Muscle of back (tissue), 11 donors: ENCODE data around the gene CTPS1. TPM values are rescaled to one million over a fixed set of nuclear protein-coding genes. Genes with fewer than 3 reads are reported as not detected.
A peak's percentile ranks its signal among the peaks of the same experiment; 100 is the strongest.

Source experiments
- DNase-seq, 3 donors: peaks; one replicate each; pipeline versions ENCODE4 v3.0.0 to v3.0.0-alpha.2; 2013
- polyA plus RNA-seq, 10 donors: library from polyadenylated mRNA; unstranded; fragments of 120-200 nt; gene quantifications; one replicate each; pipeline ENCODE4 v1.2.1, GENCODE V29; 2013; ENCODE audit not compliant: insufficient read length in 10 of 10

CTPS1 gene
- polyA plus RNA-seq, 10 donors, result 16.2 to 30.3 (median 19.1) TPM

DNA sequence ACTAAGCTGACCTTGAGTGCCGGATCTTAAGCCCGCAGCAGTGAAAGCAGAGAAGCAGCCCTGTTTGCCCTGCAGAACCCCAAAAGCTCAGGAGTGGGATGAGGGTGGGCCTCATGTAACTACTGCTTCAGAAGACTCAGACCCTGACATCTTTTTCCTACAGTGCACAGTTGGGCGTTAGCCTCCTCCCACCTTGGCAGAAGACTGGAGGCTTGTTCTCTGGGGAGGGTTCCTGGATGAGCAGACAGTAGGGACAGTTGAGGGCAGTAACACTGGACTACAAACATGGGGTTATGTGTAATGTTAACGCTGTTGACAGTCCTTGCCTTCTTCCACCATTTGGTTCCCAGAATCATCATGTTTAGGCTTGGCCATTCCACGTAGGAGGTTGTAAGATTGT, 9.6 kb downstream of the CTPS1 start:
- no peak for DNase-seq

DNA sequence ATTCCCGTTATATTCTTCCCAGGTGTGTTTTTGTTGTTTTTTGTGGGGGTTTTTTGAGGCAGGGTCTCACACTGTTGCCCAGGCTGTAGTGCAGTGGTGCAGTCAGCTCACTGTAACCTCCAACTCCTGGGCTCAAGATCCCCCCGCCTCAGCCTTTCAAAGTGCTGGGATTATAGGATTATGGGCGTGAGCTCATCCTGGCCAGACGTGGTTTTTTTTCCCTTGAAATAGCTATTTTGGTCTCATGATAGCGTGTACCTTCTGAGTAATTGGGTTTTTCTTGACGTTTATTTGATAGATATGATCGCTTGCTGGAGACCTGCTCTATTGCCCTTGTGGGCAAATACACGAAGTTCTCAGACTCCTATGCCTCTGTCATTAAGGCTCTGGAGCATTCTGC, 17.6 kb downstream of the CTPS1 start:
- DNase-seq, result no peak

DNA sequence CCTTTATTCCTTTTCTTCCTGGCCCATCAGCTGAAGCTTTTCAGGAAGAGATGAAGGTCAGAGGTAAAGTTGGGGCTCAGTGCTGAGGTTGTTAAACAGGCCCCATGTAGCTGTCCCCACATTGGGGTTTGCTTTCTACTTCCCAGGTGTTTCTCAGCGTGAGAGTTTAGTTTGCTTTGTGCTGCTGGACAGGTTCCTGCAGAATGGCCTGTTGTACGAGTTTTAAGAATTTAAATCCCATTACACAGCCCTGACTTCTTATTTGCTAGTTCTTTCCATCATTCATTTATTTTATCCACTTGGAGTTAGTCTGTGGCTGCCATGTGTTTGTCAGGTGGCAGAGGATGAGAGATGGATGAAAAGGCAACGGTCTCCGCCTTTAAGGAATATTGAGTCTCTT, 19.2 kb downstream of the CTPS1 start:
- no peak for DNase-seq

DNA sequence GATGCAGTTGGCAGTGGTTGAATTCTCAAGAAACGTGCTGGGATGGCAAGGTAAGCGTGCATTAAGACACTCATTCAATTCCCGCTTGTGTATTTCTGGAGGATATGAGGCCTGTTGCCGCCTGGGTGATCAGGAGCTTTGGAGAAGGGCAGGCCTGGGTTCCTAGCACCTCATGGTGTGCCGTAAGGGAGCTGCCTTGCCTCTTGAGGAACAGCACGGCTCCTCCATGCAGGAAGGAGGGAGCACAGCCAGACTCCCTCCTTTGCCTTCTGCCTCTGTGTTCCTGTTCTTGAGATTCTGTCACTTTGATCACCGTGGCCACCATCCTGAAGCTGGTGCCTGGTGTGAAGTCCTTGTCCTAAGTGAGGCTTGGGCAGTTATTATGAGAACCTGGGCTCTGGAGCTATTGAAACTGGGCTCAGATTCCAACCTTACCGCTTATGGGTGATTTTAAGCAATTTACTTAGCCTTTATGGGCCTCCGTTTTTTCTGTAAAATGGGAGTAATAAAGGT, 23.7 kb downstream of the CTPS1 start:
- DNase-seq, result no peak

DNA sequence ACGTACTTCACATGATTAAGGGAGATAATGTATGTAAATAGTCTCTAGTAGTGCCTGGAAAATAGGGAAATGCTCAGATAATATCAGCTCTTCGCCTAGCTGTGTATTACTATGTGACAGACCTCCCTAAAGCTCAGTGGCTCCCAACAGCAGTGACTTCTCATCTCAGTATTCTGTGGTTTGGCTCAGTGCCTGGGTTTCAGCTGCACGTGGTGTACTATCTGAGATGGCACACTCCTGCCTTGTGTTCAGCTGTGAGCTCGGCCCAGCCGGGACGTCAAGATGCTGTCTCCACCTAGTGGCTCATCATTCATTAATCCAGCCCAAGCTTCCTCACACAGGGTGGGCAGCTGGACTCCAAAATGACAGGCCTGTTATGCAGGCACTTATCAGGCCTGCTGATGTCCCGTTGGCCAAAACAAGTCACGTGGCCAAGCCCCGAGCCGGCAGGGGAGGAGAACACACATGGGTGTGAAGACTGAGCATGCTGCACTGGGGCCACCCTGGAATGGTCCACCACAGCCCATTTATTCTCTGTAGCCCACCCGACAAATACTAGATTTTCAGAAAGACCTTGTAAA, 24.2 kb downstream of the CTPS1 start:
- peak; percentile 90 to 99 (median 93) for DNase-seq

DNA sequence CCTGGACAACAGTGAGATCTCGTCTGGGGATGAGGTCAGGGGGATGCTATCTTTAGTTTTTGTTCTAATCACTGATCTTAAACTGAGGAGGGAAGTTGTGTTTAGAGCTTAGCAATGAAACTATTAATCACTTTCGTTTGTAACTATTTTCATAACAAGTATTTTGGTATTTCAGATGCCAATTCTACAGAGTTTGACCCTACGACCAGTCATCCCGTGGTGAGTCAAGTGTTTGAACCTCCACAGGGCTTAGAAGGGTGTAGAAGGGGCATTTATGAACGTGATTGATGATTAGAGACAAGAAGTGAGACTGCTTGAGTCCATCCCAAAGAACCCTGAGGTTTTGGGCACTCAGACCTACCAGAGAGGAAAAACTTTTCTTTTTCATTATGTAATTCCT, 26.4 kb downstream of the CTPS1 start:
- no peak for DNase-seq

DNA sequence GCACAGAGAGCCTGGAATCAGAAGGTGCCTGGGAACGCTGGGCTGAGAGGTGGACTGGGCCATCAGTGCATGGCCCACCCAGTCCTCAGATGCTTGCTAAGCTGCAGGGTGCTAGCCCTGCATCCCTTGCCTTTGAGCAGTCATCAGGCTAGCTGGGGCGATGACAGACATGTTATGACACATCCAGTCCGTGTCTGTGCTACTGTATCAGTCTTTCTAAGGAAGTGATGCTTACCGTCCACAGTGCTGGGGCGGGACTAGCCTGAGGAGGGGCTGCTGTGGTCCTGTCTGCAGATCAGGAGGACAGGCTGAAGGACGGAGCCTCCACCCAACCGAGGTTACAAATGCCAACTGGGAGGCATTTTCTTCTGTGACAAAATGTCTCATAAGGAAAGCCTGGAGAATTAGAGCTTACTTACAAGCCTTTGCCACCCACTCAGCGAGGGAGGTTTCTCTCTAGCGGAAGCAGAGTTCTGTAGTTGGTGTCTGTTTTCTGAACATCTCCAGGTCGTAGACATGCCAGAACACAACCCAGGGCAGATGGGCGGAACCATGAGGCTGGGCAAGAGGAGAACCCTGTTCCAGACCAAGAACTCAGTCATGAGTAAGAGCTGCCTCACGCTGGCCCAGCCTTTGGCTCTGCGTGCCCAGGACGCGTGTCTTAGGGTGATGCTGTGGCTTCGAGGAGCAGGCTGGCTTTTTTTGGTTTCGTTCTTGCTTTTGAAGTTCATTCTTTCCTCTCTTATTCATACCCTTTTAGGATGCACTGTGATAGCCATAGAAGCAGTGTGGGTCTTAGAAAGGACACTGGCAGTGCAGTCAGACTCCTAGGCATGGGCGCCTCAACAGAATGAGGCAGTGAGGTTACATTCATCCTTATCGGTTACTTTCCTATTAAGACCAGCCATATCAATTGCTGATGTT, 27.7 kb downstream of the CTPS1 start:
- DNase-seq, result no peak

DNA sequence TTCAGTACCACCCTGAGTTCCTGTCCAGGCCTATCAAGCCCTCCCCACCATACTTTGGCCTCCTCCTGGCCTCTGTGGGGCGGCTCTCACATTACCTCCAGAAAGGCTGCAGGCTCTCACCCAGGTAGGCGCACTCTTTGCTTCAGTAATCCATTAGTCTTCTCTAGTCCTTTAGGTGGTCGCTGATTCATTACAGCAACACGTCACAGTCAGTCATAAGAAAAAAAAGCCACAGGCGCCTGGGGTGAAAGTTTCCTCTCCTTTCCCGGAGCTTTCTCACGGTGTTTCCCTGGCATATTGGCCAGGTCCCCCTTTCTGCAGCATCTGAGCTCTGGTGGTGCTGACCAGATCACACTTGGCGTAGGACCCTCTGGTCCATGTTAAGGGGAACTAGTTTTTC, 30.0 kb downstream of the CTPS1 start:
- no peak for DNase-seq

DNA sequence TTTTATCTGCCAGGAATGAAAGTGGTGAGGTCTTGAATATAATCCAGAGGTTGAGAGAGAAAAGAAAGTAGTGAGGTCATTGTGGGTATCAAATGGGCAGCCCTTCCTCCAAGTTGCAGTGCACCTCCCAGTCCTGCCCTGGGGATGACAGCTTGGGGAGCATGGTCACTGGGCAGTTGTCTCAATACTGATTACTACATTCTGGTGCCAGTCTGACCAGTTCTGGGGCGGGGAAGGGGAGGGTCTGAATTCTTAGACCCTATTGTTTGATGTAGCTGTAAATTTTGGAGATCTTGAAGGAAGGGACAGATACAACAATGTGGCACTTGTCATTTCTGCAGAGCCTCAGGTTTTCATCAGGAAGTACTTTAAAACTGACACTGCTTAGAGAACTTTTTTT, 30.8 kb downstream of the CTPS1 start:
- no peak for DNase-seq

DNA sequence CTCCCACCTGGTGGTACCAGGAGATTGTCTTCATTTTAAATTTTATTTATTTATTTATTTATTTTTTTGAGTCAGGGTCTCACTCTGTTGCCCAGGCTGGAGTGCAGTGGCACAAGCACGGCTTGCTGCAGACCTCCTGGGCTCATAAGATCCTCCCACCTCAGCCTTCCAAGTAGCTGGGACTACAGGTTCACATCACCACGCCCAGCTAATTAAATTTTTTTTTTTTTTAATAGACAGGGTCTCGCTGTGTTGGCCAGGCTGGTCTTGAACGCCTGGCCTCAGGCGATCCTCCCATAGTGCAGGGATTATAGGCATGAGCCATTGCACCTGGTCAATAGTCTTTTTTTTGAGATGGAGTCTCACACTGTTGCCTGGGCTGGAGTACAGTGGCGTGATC, 33.5 kb downstream of the CTPS1 start:
- DNase-seq, result no peak

DNA sequence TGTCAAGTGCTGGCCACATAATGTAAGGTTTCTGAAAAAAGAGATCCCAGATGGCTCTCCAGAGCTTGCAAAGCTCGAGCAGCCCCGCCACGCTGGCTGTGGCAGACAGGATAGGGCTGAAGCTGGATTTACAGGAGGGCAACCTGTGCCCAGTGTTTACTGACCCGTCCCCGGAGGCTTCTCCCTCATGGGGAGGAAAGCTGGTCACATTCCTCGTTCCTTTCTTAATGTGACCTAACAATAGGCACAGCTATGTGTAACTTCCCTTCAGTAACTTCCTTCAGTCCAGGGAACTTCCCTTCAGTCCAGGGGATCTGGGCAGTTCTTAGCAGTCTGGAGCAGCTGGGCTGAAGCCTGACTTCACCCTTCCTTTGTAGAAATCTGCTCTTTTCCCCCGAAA, 34.3 kb downstream of the CTPS1 start:
- DNase-seq, result peak in 1 of 3 donors; percentile 46

DNA sequence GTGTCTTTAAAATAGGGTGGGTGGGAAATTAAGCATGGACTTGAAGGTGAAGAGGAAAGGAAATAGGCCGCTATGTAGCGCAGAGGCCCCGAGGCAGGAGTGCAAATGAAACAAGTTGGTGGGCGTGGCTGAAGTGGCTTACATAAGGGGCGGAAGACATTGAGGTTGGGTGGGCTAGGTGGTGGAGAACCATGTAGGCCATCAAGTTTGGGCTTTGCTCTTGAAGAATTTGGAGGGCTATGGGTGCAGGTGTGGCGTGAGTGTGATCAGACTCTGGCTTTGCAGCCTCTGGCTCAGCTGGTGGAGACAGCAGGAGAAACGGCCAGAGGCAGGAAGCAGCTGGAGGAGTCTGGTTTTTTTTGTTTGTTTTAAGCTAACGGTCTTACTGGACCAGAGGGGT, 35.4 kb downstream of the CTPS1 start:
- DNase-seq, result no peak

DNA sequence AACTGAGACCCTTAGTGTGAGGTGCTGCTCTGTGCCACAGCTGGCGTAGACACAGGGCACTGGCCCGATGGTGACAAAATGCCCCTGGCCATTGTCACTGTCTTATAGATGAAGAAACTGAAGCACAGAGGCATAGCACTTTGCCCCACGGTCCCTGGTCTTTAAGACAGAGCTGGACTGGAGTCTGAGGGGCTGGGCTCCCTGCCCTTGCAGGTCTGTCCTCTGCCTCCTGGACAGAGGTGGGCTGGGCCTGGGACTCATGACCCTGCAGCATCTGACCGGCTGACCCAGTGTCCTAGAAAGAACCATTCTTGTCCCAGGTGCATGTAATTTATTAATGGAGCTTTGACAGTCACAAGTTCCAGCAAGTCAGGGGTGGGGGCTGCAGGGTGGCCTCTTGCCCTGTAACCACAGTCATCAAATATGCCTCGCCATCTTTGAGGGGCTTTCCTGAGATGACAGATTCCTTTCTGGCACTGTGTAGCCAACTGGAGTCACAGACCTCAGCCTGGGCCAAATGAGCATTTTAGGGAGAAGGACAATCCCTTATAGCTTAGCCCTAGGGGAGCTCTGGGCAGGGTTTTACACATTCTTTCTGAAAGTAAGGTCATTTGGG, 35.9 kb downstream of the CTPS1 start:
- no peak for DNase-seq

DNA sequence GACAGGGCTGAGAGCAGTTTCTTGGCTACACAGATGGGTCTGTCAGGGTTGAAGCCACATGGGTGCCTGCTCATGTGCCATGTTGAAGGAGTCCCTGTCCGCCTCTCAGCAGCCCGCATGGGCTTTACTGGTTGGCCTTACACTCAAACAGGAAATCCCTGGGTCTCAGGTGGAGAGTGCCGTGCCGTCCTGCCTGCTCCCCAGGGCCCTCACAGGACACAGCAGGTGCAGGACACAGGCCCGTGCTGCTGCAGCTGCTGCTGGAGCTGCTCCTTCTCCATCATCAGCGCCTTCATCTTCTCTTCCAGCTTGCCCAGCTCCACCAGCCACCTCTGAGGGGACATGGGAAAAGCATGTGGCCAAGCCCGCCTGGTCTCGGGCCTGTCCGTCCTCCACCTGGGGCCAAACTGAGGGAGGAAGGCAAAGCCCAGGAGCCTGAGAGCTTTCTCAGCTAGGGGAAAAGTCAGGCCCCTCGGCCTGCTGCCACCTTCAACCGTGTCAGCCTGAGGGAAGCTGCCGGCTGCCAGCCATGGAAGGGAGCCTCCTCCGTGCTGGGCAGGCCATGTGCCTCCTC, 36.5 kb downstream of the CTPS1 start:
- no peak for DNase-seq

DNA sequence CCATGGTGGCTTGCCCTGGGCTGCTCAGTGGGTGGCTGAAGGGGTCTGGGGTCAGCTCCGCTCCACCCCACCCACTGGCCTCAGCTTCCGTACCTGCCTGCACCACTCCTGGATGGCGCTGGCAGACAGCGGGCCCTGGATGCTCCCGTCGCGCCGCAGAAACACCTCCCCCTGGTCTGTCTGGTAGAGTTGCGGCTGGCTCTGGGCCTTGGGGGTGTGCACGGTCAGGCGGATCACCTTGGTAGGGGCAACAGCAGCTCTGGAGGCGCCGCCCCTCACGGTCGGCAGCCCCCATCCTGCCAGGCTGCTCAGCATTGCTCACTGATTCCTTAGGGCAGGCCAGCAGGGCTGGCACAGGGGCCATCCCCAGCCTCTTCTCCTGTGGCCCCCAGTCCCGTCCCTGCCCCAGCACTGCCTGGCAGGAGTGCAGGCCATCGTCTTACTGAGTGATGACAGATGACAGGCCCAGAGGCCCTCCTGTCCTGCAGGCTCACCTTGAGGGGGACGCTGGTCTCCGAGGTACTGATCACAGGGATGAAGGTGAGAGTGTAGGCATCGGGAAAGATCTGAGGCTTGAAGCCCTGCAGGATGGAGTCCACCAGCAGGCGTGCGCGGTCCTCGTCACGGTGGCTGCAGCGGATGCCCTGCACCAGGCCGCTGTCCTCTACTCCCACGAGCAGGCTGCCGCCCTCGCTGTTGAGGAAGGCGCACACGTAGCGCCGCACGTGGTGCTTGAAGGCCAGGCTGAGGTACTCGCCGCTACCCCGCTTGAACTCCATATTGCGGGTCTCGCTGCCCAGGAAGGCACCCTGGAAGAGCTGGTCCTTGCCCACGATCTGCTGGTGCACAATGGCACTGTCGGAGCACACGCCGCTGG, 37.9 kb downstream of the CTPS1 start:
- no peak for DNase-seq

DNA sequence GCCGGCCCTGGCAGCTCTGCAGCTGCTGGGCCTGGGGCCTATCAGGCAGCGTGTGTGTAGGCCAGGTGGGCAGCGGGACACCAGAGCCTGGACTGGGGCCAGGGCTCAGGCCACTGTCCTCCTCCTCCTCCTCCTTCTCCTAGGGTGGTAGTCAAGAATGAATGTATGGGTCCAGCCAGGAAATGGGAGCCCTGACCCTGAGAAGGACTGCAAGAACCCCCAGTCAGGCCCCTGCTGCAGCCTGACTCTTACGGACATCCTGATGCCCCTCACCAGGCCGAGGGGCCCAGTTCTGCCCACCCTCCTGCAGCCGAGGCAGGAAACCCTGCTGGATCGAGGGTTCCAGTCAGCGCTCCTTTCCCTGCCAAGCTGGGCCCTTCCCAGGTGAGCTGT, 38.5 kb downstream of the CTPS1 start:
- DNase-seq, result no peak

DNA sequence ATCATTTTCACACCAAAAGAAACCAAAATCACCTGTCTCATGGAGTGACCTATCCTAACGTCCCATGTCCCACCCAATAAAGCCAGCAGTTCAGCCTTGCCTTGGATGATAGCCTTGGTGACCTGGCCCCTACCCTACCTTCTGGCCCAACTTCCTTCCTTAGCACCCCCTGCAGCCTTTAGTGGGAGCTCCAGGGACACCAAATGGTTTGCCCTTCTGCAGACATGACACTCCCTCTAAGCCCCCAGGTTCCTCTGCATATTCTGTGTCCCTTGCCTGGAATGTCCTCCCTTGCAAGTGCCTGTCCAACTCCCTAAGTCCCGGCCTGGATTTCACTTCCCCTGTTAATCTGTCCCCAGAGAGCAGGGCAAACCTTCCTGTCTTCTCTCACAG, 39.9 kb downstream of the CTPS1 start:
- DNase-seq, result no peak

DNA sequence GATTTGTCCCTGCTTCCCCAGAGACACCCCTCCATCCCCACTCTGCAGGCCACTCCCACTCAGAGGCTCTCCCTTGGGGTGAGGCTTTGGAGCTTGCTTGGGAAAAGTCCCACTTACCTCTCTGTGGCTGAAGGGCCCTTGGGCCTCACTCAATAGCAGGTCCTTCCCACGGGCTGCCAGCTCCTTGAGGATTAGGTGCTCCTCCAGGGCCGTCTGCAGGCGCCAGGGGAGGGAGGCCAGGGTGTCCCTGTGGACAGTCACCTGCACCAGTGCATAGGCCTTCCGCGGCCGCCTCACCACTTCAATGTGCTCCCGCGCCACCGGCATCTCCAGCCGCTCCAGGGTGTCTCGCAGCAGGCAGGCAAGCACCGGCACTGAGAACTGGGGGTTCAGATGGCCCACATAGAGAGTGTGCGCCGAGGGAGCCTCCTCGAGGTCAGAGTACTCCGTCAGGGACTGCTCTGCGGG, 40.6 kb downstream of the CTPS1 start:
- DNase-seq, result no peak

DNA sequence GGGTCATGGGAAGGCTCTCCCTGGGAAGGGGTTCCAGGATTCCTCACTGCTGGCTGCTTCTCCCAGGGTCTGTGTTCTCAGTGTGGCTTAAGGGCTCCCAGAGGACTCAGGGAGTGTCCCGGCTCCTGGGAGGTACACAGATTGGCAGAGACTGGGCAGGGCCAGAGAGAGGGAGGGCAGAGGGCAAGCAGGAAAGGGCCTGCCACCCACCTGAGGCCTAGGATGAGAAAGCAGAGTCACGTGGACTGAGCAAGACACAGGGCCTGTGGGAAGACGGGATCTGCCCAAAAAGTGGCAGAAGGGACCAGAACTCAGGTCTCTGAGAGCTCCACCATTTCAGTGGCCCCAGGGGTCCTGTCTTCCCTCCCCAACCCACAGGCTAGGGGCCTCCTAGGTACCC, 41.2 kb downstream of the CTPS1 start:
- DNase-seq, result no peak

DNA sequence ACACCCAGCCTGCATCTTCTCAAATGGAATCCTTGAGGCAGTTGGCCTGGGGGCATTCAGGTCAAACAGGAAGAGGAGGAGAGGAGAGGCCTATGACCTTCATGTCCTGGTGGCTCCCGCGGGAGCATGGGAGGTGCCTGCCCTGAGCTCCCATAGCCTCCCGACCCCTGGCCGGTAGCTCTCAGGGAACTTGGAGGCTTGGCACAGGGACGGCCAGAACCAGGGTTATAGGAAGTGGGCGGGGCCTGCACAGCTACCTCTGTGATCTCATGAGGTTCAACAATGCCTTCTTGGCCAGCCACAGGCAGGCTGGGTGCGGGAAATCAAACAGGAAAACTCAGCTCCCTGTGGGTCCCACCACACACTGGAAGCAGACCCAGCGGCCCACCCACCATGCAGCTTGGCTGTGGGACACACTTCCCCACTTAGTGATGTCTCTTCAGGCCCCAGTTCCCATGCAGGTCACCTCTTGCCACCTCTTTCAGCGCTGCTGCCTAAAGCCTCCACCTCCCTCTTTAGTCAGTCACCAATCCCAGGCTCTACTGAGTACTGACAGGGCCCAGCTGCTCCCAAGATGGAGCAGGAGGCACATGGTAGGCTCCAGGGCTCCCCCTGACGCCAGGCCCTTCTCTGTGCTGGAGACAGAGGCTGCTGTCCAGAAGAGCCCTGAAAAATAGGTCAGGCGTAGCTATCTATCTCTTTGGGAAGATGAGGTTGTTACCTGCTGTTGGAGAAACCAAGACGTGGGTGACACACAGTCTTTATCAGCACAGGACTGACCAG, 42.2 kb downstream of the CTPS1 start, which contains the start of gene SLFNL1:
SLFNL1 (minus strand) TSS at position 200 of the 783 bp plus-strand sequence. CDS start 1,065 bp downstream, outside the sequence.
- no peak for DNase-seq
